Fibroblast of lung (primary cell): ENCODE data around the gene HMCES.

Experiments used
- CTCF ChIP-seq, 2 donors: IDR thresholded peaks in 1 of 2; conservative IDR thresholded peaks in 1 of 2; 1 replicate in 1 of 2; 2 replicates in 1 of 2; pipeline ENCODE4 v1.5.1; 2011 to 2012; ENCODE audit warnings: low read length in 2 of 2, control low read depth in 1 of 2, inconsistent platforms in 1 of 2, low read depth in 1 of 2, mild to moderate bottlenecking in 1 of 2
- EZH2 ChIP-seq: IDR thresholded peaks from 2 replicates; pipeline ENCODE4 v1.5.1; 2012; ENCODE audit warnings: low read length, control low read depth, mild to moderate bottlenecking; ENCODE audit errors: missing control alignments

GRCh38 chr3:129234441-129234840, 44.2 kb upstream of the HMCES start:
- TF ChIP-seq CTCF (conservative IDR thresholded peaks at IDR 0.05 in 1 of 2, IDR thresholded peaks at IDR 0.05 in 1 of 2; ENCODE audit: low read depth in 1 of 2, low read length in 2 of 2) = no peak
- no peak for TF ChIP-seq EZH2
